Embryonic facial prominence (tissue), 1 donor: ENCODE results near the gene HOXA3.

Experiments used
- DNase-seq: peaks from one replicate; pipeline ENCODE4 v3.0.0-alpha.2; 2016; ENCODE audit errors: extremely low spot score

The HOXA3 gene

DNA sequence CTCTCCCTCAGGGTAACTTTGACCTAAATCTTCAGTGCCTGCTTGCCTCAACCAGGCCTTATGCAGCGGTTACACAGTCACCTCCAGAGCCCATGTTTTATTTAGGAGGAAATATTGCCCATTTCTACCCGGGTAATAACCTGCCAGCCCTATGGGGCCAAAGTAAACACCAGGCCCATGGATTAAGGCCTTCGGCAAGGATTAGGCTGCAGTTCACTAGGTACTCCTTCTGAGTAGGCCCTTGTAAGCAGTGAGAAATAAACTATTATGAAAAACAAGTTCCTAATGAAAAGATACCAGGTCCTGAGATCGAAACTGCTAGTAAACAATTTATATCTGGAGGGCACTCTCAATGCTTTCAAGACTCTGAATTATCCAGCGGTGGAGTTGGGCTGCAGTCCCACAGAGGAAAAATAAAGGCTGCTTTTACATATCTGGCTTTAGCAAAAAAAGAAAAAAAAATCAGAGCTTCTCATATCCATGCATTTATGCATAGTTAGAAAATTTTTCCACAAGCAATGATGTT lies 25.5 kb upstream of the HOXA3 start:
- DNase-seq = no peak

- no peak for DNase-seq
Observed at GRCh38 chr7:27176962-27177794, 24.8 kb upstream of the HOXA3 start.

DNA sequence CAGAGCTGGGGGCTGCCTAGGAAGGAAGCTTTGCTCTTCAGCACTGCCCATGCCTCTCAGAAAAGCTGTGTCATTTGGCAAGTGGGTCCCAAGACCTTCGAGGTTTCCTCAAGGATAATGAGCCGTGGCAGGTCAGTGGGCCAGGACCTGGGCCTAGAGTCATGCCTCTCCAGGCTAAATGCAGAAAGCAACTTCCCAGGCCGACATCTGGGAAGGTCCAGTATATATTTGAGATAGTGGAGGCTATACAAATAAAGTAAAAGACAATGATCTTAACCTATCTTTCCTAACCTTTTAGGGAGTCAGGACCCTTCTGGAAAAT lies 24.1 kb upstream of the HOXA3 start:
- DNase-seq = no peak

DNA sequence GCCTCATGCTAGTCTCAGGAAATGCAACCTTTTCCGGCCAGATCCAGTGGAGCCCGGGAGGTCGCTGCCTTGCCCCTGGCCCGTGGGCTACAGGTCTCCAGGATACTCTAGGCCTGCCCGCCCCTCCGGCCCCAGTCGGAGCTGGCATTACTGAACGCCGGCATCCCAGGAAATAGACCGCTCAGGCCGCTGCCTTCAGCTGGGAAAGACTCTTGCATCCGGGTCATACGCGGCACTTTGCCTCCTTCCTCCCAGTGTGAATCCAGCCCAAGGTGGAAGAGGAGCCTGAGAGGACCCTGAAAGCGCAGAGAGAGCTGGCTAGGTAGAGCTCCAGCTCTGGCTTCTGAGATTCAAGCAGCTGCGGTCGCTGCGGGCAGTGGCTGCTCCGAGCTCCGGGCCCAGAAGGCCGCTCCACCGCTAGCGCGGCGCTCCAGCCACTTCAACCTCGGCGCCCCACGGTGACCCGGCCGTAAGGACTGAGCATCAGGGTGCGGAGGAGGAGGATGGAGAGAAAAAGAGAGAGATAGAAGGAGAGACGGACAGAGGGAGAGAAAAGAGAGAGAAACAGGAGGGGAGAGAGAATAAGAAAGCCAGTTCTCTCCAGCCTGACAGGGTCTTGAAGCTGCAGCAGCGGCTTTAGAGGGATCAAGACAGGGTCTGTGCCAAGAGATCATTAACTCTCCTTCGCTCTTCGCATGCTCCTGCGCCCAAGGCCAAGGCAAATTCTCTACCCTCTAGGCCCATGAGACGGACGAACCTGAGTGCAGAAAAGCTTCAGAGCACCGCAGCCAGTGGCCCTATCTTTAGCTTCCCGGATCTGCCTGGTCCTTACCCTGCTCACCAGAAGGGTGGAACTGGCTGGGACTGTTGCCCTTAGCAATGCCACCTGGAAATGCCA lies 23.5 kb upstream of the HOXA3 start:
- no peak for DNase-seq

GRCh38 chr7:27174874-27175625 lies 22.7 kb upstream of the HOXA3 start:
- DNase-seq = no peak

- DNase-seq = no peak
Observed at GRCh38 chr7:27173956-27174873, 21.8 kb upstream of the HOXA3 start, which contains the start of gene HOXA10. Gene HOXA10, minus strand, starts transcription at chr7:27174320. Its CDS starts 14 bp downstream, at chr7:27174306.

GRCh38 chr7:27173511-27173955 lies 21.1 kb upstream of the HOXA3 start:
- no peak for DNase-seq

- no peak for DNase-seq
Observed at GRCh38 chr7:27172823-27173510, 20.6 kb upstream of the HOXA3 start.

- no peak for DNase-seq
Observed at GRCh38 chr7:27172315-27172774, 20.0 kb upstream of the HOXA3 start.

DNA sequence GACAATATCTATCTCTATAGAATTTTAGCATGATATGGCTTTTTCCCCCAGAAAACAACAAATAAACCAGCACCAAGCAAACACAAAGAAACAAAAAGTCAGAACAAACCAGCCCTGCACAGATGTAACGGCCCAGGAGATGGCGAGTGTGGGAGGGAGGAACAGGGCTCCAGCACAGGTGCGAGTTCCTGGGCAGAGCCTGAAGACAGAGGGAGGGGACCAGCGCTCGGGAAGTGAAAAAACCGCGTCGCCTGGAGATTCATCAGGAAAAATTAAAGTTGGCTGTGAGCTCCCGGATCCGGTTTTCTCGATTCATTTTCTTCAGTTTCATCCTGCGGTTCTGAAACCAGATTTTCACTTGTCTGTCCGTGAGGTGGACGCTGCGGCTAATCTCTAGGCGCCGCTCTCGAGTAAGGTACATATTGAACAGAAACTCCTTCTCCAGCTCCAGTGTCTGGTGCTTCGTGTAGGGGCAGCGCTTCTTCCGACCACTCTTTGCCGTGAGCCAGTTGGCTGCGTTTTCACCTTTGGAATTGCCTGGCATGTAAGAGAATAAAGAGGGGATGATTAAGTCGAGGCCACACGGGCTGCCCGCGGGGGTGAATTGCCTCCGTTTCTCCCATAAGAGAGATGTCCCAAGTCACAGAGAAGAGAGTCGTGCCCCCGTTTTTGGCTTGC lies 19.4 kb upstream of the HOXA3 start:
- no peak for DNase-seq

- no peak for DNase-seq
Observed at GRCh38 chr7:27171325-27171636, 18.9 kb upstream of the HOXA3 start.

- DNase-seq = no peak
Observed at GRCh38 chr7:27170426-27171324, 18.3 kb upstream of the HOXA3 start.

GRCh38 chr7:27169658-27170425 lies 17.5 kb upstream of the HOXA3 start:
- no peak for DNase-seq

GRCh38 chr7:27168265-27168947 lies 16.0 kb upstream of the HOXA3 start:
- DNase-seq = no peak

GRCh38 chr7:27167916-27168264 lies 15.5 kb upstream of the HOXA3 start:
- DNase-seq = no peak

DNA sequence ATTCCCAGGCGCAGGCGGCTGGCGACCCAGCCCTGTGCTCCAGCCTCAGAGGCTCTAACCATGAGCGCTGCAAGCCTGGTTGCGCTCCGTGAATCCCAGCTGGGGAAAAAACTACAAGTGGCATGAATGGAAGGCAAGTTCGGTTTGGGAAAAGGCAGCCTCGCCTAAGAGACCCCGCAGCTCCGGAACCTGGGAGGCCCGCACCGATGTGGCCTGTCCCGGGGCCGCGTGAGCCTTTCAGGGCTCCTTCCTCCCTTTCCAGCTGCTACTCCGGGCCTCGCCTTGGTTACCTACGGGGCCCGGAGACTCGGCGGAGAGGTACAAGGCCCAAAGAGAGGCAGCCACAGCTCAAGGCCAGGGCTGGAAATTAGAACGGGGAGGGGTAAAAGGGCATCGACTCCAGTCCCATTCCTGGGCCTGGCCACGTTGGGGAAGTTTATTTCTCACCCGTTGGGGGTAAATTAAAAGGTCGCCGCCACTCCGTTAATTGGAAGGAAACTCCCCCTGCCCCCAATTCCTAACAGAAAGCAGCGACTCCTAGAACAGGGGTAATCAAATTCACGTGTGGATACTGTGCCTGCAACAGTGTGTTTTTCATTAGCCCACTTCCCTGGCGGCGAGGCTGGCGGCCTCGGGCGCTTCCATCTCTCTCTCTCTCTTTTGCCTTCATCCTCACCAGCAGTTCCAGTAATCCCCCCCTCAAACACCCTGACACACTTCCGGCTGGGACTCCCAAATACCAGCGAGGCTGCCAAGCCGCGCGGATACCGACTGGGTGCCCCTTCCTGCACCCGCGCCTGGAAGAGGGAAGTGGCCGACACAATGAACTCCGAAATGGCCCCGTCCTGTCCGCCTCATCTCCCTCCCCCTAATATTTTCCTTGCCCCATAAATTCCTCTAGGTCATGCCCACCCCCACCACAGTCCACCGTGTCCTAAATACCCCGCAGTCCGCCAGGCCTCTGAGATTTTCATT lies 14.4 kb upstream of the HOXA3 start:
- DNase-seq = no peak
